ENCODE results near the gene CSTF2.

Gene CSTF2

DNA sequence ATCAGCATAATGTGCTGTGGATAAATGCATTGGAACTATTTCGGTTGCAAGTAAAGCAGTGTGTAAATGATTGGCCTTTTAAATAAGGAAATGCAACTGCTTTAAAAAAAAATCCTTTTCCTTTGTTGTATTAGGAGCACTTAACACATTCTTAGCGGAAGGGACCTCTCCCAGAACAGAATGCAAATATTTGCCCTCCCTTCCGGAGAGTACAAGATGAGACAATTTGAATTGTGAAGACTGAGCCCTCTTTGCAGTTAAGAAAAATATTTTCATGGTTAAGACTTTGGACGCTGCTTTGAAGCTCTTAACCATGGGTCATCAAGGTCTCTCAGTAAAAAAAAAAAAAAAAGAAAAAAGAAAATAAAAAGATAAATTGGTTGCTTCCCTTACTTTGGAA, 63.5 kb downstream of the CSTF2 start:
- Mint-ChIP-seq H3K9me3 (peaks cover 66% of the 10 kb centered on the region), H3K4me3 (no peak overlapping the region), H3K27me3 (ENCODE audit: low read depth, poor library complexity) (no peaks in the 10 kb centered on the region)

More for the DNA sequence above, 63.5 kb downstream of the CSTF2 start:
- Mint-ChIP-seq H3K27ac (no peak overlapping the region), H3K4me1 (no peaks in the 10 kb centered on the region), H3K36me3 (ENCODE audit: low read depth) (no peaks in the 10 kb centered on the region)
- TF ChIP-seq, protein P1, sequence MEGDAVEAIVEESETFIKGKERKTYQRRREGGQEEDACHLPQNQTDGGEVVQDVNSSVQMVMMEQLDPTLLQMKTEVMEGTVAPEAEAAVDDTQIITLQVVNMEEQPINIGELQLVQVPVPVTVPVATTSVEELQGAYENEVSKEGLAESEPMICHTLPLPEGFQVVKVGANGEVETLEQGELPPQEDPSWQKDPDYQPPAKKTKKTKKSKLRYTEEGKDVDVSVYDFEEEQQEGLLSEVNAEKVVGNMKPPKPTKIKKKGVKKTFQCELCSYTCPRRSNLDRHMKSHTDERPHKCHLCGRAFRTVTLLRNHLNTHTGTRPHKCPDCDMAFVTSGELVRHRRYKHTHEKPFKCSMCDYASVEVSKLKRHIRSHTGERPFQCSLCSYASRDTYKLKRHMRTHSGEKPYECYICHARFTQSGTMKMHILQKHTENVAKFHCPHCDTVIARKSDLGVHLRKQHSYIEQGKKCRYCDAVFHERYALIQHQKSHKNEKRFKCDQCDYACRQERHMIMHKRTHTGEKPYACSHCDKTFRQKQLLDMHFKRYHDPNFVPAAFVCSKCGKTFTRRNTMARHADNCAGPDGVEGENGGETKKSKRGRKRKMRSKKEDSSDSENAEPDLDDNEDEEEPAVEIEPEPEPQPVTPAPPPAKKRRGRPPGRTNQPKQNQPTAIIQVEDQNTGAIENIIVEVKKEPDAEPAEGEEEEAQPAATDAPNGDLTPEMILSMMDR (IDR thresholded peaks at IDR 0.05): no peak
- DNase-seq: no peak
